Neutrophil (primary cell): ENCODE data around the gene RGSL1.
A peak's percentile ranks its signal among the peaks of the same experiment; 100 is the strongest.

Experiments used
- H3K27ac ChIP-seq: fragments of 200-600 bp; sonication (generic); 2 replicates; pipeline ENCODE4 v1.5.1; 2016; ENCODE audit warnings: mild to moderate bottlenecking, moderate library complexity
- H3K27me3 ChIP-seq: fragments of 200-600 bp; sonication (generic); 2 replicates; pipeline ENCODE4 v1.6.0; 2016; ENCODE audit warnings: mild to moderate bottlenecking
- H3K36me3 ChIP-seq: fragments of 200-600 bp; sonication (generic); 2 replicates; pipeline ENCODE4 v1.5.1; 2017
- H3K4me1 ChIP-seq, 2 experiments: fragments of 200-600 bp in 1 of 2; sonication (generic) in 1 of 2; 1 replicate in 1 of 2; 2 replicates in 1 of 2; pipeline versions ENCODE4 v1.5.1 to v1.6.1; 2013 to 2016; ENCODE audit warnings: low read depth in 1 of 2, low read length in 1 of 2, mild to moderate bottlenecking in 1 of 2, moderate library complexity in 1 of 2; ENCODE audit not compliant: control insufficient read depth in 1 of 2, insufficient read depth in 1 of 2
- H3K4me3 ChIP-seq, 2 experiments: fragments of 200-600 bp in 1 of 2; sonication (generic) in 1 of 2; 1 replicate in 1 of 2; 2 replicates in 1 of 2; pipeline ENCODE4 v1.5.1; 2013 to 2016; ENCODE audit warnings: low read depth in 1 of 2, low read length in 1 of 2, mild to moderate bottlenecking in 1 of 2, moderate library complexity in 1 of 2
- H3K9me3 ChIP-seq: fragments of 200-600 bp; sonication (generic); 2 replicates; pipeline ENCODE4 v1.5.1; 2016
- CTCF ChIP-seq: fragments of 200-600 bp; sonication (generic); IDR thresholded peaks from 2 replicates; pipeline ENCODE4 v1.5.1; 2016; ENCODE audit warnings: antibody characterized with exemption

RGSL1 gene

GRCh38 chr1:182589520-182589919, 139.6 kb downstream of the RGSL1 start:
- Histone ChIP-seq H3K27ac (peak overlapping the region; percentile 96), H3K4me1 (peaks cover 48 to 50% of the 10 kb centered on the region in 2 experiments), H3K9me3 (no peaks in the 10 kb centered on the region), H3K4me3 (peak overlapping the region; percentile 81 to 89), H3K27me3 (no peaks in the 10 kb centered on the region), H3K36me3 (peaks cover 4% of the 10 kb centered on the region)
- TF ChIP-seq CTCF, result no peak

GRCh38 chr1:182589931-182590330, 140.0 kb downstream of the RGSL1 start:
- H3K27ac ChIP-seq, result peak overlapping the region; percentile 96
- H3K27me3 ChIP-seq, result no peaks in the 10 kb centered on the region
- no peaks in the 10 kb centered on the region for H3K36me3 ChIP-seq
- no peak for TF ChIP-seq CTCF
- H3K9me3 ChIP-seq, result no peaks in the 10 kb centered on the region
- H3K4me1 ChIP-seq, result peaks cover 48 to 50% of the 10 kb centered on the region in 2 experiments
- no peak overlapping the region for H3K4me3 ChIP-seq

- H3K4me1 ChIP-seq, result peaks cover 10 to 17% of the 10 kb centered on the region in 2 experiments
- peak; percentile 90 for TF ChIP-seq CTCF
- H3K4me3 ChIP-seq, result no peak overlapping the region
- H3K9me3 ChIP-seq, result no peaks in the 10 kb centered on the region
- no peak overlapping the region for H3K27ac ChIP-seq
- H3K27me3 ChIP-seq, result no peaks in the 10 kb centered on the region
- no peaks in the 10 kb centered on the region for H3K36me3 ChIP-seq
These were observed 145.8 kb downstream of the RGSL1 start for GRCh38 chr1:182595641-182596240.

GRCh38 chr1:182596934-182597333, 147.0 kb downstream of the RGSL1 start:
- Histone ChIP-seq H3K36me3 (no peaks in the 10 kb centered on the region), H3K27ac (no peak overlapping the region), H3K4me1 (peaks cover 10 to 17% of the 10 kb centered on the region in 2 experiments), H3K27me3 (peaks cover 6% of the 10 kb centered on the region), H3K9me3 (no peaks in the 10 kb centered on the region), H3K4me3 (no peak overlapping the region)
- no peak for TF ChIP-seq CTCF

- Histone ChIP-seq H3K4me3 (no peak overlapping the region), H3K4me1 (peaks cover 10 to 17% of the 10 kb centered on the region in 2 experiments), H3K9me3 (no peaks in the 10 kb centered on the region), H3K36me3 (no peaks in the 10 kb centered on the region), H3K27me3 (peaks cover 20% of the 10 kb centered on the region), H3K27ac (no peak overlapping the region)
- TF ChIP-seq CTCF, result no peak
These were observed 148.3 kb downstream of the RGSL1 start for GRCh38 chr1:182598296-182598695.
